ENCODE results near the gene TTC28.

- TF ChIP-seq CTCF (IDR thresholded peaks at IDR 0.05): no peak
- no peak for TF ChIP-seq POLR2A (IDR thresholded peaks at IDR 0.05)
Observed at GRCh38 chr22:28346308-28346707, 333.3 kb downstream of the TTC28 start.

Measured in heart left ventricle (tissue), 13 donors.